GM21423 (cell line): Measurements from ENCODE around the gene ZFAND3.

Source experiments
- ATAC-seq: cut with Tn5 transposase; IDR thresholded peaks from one replicate; pipeline ENCODE4 v1.9.1; 2021; ENCODE audit warnings: mild to moderate bottlenecking, moderate library complexity; ENCODE audit not compliant: unreplicated experiment

Gene ZFAND3

DNA sequence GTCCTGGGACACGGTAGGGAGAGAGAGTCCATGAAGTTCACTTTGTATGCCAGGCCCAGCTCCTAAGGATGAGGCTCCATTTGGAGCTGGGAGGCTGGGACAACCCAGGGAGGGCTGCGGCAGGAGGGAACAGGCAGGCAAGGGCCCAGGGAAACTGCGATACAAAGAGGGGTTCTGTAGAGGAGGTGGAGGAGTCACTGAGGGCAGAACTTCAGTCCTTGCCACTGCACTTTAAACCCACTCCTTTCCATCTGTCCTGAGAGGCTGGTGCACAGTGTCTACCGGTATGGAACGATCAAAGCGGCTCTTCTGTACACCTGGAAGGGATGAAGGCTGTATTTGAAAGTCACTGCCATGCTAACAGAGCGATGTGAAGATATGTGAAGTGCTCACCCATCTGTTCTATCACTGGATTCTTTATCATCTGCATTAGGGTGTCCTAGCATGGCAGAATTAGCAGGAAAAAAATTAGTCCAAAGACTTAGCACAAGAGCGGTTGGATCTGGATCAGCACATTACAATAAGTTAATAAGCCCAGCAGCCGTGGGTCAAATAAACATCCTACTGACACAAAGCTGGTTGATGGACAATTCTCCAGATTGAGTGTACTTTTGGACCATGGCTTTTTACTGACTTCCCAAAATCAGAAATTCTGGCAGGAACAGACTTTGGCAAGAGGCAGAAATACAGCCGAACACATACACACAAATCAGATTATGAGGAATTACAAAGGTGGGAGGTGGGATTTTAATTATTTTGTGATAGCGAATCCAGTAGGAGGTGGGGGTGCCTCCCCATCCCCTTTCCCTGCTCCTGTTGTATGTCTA lies 20.9 kb upstream of the ZFAND3 start:
- no peak for ATAC-seq

DNA sequence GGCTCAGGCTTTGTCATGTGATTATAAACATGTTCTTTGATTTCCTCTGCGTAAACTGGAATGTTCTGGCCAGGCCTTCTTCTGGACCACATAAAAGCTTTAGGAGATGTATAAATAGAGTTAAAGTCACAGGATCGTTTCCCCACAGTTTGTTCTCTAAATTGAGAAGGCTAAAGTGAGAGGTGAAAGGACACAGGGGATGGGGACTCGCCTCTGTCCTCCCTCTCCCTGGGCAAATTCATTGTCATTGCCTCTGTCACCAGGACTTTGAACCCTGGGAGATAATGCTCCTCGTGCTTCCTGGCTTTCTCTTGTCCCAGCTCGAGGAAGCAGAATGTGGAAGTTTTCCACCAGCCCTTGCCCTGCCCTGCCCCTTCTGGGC lies 20.3 kb upstream of the ZFAND3 start:
- no peak for ATAC-seq

DNA sequence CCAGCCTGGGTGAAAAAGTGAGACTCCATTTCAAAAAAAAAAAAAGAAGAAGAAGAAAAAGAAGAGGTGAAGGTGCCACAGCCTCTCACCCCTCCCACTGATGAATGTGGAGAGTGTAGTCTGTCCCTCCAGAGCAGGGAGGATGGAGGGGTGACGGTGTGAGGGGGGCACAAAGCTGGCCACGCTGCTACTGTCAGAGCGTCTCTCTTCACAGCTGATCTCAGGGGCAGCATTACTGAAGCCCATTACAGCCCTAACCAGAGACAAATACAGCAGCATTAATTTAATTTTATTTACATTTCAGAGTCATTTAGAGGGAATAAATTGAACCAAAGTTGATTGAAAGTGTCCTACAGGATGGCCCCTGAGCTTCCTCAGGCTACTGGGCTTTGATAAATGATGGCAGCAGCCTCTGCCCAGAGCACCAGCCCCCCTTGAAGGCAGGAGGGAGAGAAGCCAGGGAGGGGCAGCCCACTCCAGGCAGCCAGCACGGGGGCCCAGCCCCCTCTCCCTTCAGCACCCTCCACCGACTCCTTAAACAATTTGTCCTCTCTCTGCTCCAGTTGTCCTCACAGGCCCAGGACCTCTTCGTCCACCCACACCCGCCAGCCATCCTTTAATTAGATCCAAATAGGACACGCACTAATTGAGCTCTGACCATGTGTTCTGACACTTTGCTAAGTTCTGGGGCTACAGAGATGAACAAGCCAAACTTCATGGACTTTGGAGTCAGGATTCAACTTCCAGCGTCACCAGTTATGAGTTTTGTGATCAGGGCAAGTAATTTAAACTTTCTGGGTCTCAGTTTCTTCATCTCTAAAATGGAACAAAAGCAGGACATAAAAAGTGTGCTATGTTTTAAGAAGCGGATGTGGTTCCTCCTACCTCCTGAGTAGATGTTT lies 18.6 kb upstream of the ZFAND3 start:
- no peak for ATAC-seq

DNA sequence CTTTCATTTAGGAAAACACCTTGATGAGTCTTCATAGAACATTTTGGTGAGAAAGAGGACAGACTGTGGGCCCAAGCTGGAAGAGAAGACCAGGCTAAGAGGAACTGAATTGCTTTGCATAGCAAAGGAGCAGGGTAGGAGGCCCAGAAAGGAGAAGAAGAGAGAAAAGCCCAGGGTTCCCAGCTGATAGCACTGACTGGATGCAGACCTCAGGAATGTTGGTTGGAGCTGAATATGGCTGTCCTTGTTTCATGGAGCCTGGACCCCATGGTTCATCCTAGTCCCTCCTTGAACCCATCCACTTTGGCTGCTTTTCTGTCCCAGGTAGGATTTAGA lies 18.0 kb upstream of the ZFAND3 start:
- ATAC-seq = no peak

DNA sequence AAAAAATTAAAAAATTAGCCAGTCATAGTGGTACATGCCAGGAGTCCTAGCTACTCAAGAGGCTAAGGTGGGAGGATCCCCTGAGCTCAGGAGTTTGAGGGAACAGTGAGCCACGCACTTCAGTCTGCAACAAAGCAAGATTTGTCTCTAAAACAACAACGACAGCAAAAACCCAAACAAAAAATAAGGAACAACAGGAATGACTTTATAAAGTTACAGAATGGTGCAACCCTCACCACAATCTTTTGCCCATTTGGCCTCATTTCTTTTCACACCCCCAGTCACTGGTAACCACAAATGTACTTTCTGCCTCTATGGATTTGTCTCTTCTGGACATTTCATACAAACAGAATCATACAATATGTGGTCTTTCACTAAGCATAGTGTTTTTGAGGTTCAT lies 16.7 kb upstream of the ZFAND3 start:
- ATAC-seq = no peak

DNA sequence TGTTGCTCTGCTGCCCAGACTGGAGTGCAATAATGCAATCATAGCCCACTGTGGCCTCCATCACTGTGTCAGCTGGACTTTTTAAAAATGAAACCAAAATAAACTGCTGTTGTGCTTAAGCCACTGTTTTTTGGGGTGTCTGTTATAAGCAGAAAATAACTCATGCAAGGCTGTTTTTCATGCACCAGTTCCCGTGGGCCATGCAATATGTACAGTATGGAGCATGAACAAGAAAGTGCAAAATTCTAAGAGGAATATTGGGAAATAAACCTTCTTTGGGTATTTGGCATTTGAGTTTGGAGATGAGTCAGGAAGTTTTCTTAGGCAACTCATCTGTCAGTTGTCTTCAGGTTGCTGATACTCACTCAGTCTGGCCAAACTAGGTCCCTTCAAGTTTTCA lies 14.9 kb upstream of the ZFAND3 start:
- ATAC-seq = no peak

DNA sequence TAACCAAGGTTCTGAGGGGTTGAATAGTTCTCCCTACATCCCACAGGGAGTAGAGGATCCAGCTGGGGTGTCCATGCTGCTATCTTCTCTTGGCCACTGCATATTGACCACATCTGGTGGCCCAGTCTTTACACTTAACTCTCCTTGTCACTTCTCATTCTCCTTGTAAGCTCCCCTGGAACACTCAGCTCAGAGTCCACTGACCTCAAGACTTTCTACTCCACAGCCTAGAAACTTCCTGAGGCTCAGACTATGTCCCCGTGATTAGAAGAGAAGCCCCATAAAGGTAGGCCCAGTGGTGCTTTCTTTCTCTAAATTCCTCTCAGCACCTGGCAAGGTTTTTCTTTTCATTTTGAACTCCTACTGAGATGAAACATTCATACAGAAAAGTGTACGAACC lies 13.3 kb upstream of the ZFAND3 start:
- no peak for ATAC-seq

DNA sequence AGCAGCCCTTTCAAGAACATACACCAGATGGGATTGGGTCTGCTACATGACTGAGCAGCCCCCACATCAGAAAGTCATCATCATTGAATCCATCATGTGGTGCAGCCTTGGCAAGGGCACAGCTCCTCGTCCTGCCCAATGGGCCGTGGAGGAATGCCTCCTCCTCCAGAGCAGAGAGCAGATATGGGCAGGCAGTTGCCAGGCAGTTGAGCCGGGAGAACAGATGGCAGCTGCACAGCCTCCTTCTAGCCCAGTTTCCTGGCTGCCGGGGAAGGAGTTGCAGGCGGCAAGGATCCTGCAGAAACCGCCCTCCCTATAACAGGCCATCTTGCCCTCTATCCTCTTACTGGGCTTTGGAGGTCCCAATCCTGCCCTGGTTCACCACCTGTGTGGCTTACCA lies 11.9 kb upstream of the ZFAND3 start:
- ATAC-seq = no peak

DNA sequence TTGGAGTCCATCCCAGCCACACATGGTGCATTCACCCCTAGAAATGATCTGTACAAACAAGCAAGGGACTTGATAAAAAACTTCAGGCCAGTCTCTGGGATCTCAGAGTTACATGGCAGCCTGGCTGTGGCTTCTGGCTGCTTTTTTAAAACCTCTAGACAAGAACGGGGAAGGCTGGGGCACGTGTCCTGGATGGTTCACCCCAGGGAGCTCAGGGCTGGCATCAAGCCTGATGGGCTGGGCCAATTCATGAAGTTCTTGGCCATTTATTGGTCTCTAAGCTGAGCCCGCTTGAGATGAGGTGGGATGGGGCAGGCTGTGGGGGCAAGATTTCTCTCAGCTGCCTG lies 10.4 kb upstream of the ZFAND3 start:
- no peak for ATAC-seq

DNA sequence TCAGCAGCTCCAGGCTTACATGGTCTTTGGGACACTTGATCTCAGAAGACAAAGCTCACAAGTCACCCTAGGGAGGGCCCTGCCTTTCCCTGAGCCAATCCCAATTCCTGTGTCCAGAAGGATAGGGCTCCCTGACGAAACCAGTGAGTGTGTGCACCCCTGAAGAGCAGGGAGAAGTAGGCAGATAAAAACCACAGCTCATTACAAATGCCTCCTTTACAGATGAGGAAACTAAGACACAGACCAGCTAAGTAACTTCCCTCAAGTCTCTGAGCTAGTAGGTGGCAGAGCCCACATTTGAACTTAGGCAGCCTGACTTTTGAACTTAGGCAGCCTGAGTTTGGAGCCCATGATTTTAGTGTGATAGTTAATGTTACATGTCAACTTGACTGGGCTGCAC lies 6.7 kb upstream of the ZFAND3 start:
- no peak for ATAC-seq

DNA sequence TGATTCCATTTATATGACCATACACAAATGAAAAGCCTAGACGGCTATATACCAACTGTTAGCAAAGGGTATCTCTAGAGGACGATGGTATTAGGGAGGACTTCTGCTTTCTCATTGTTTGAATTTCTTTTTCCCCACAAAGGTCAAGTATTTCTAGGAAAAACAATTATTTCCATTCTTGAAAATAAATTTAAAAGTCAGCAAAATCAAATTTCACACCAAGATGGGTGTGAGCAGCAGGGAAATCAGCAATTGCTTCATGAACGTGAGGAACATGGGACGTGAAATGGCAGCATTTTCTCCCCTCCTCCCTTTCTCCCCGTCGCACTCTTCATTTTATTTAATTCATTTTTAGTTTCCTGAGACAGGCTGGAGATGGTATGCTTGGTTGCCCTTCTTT lies 5.2 kb upstream of the ZFAND3 start:
- ATAC-seq = no peak

DNA sequence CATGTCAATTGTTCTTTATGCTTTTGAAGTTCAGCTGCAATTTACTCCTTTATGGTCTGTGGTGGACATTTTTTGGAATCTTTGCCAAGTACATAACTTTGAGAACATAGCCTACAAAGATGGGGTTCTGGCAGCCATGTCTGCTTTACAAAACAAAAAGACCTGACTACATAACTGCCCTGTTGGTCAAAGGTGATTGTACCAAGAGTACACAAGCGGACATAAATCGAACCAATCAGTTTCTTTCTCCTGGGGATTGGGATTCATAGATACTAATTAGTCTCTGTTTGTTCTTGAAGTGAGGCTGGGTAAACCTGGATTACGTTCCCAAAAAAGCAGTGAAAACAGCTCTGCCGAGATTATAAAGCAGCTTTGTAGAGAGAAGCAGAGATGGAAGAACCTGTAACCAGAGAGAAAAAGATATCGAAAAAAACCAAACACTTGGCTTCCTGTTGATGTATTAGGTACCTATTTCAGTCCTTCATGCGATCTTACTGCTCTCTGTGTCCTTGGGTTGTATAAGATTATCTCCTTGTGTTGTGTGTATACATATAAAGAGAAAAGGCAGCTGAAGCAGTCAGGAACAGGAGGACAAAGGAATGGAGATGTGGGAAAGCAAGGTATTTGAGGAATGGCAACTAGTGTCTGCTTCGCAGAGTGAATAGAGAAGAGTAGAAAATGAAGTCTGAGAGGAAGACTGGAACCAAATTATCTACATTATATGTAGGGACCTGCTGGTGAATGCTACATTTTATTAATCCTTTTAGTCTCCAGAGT lies 2.7 kb upstream of the ZFAND3 start:
- ATAC-seq = no peak

DNA sequence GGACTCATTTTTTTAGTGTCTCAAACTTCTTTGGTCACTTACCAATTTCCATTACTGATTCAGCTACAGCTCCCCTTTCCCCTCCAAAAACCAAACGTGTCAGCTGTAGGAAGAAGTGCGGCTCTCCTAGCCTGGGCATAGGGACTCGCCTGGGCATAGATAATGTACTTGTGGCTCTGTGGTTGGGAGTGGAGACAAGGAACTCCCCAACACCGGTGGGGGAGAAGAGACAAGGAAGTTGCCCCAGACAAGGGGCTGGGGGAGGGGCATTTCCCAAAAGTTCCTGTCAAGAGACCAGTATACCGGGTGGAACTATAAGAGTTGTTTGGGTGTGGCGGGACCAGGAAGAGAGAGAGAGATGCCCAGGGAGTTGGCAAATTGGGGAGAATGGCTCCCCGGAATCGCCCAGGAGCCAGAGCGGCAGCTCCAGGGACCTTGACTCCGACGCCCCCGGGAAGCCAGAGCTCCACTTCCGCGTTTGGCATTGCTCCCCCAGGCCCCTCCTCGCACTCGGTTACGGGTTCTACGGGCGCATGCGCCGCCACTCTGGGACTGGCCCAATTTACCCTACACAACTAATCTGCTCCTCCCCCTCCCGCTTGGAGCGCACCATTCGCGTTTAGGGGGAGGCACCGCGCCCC lies 871 bp upstream of the ZFAND3 start:
- peak; percentile 66 for ATAC-seq

DNA sequence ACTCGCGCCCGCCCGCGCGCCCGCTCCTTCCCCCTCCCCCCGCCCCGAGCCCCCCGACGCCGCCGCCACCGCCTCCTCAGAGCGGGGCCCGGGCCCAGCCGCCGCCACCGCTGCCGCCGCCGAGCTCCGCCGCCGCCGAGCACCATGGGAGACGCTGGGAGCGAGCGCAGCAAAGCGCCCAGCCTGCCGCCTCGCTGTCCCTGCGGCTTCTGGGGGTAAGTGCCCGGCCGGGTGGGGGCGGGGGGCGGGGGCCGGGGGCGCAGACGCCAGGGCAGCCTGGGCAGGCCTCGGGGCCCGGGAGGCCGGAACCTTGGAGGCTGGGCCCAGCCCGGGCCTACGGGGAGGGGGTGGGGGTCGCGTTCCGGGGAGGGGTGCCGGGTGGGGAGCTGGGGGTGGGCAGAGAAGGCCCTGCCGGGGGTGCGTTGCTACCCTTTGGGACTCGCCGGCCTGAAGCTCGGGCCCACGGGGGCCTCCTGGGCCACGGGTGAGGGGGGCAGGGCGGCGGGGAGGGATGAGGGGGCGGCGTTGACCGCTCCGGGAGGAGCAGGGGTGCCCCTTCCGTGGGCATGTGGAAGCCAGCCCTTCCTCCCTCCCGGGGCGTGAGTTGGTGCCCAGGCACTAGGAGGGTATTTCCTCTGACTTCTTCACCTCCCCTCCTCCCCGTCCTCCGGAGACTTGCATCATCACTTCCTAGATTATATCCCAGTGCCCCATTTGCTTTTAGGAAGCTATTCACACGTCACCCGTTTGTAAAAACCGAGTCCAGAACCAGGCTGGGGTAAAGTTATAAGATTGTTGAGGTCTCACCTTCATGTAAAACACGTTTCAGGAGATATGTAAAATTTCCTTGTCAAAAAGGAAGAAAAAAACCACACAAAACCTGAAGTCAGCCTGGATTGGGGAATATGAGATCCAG lies 533 bp downstream of the ZFAND3 start:
- no peak for ATAC-seq

DNA sequence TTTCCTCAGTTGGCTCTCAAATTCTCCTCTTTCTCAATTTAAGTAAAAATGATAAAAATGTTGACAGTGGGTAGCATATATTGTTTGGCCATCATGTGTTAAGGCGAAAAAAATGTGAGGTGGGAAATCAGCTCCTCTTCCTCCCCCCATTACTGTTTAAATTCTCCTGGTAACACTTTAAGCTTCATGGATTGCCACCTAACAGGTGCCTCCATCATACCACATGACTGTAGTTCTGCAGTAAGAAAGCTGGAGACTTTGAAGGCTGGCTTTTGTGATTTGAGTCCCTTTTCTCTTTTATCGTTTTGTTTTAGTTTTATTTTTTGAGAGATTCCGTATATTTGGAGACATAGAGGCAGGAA lies 1.2 kb downstream of the ZFAND3 start:
- ATAC-seq = no peak

DNA sequence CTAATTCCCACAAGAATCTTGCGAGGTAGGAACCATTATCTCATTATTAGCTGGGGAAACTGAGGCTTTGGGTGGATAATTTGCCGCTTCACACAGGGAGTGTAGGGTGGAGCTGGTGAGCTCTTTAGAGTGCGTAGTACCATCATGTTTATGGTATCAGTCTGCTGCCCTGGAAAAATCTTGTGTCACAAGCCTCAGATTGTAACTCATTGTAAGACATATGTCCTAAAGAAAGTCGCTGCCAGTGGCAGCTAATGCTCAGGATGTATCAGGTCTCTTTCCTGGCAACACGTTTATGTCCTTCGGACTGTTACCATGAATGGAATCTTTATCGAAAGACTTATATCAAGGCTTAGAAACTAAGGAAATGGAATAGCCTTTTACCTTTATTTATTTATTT lies 1.9 kb downstream of the ZFAND3 start:
- no peak for ATAC-seq

DNA sequence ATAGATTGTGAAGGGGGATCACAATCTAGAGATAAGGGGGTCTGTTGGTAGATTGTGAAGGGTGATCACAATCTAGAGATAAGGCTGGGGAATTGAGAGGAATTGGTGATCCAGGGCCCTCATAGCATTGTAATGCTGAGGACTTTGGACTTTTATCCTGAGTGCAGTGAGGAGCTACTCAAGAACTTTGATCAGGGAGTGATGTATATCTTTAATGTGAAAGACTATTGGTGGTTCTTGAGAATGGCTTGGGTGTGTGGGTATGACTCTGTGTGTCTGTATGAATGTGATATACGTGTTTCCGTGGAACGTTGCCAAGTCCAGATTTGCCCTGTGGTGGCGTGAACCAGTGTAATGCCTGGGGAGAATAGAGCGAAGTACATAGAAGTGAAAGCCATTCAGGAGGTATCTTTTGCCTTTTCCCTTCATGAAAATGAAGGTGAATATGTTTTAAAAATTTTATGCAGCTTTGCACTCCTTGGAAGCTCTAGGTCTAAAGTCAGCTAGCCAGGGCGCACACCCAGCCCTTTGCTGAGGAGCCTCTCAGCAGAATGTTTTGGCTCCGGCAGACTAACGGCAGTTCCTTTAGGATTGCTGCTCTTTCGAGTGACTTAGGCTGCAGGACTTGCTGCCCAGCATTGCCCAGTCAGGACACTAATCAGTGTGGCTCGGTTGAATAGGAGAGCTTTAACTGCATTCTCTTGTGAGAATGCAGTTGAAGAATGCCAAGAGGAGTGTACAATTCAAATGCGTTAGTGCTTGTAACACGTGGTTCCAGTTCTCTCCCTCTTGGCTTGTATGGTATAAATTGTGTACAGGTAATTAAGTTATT lies 3.5 kb downstream of the ZFAND3 start:
- ATAC-seq = no peak

DNA sequence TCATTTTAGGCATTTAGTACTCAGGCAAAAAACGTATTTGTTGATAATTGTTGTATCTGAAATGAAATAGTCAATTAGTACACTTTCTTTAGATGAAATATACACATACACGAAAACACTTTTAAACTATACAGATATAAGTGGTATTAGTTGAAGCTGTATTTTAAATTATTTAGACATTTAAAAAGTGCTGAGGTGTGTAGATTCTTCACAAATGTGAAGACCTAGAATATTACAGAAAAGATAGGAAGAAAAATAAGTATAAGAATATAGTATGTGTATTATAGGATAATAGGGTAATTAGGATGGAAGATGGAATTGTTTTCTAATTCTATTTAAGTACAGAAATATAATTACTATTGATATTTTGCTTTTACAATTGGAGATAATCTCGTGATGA lies 4.6 kb downstream of the ZFAND3 start:
- ATAC-seq = no peak

DNA sequence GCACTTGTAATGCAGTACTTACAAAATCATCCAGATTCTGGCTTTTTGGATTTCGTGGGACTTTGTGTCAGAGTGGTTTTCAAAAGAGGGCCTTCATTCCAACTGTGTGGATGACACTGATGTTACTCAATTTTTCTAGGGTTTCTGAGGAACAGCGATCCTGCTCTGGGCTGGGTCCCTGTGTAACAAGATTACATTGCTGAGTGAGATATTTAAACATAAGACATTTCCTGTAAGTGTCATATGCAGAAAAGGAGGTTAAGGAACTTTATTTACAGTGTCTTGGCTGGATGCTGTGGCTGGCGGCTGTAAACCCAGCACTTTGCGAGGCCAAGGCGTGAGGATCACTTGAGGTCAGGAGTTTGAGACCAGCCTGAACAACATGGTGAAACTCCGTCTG lies 6.7 kb downstream of the ZFAND3 start:
- no peak for ATAC-seq
